NCI-H524 (cell line): ENCODE results near the gene SMAGP.
"Not testable (repeated sequence)": the region's sequence is repeated elsewhere in the genome, so short reads cannot be mapped to it uniquely, and the experiment has no call there.

Source experiments
- DNase-seq, 2 experiments: peaks; one replicate each; lab custom pipeline; 2025; lab: John Stamatoyannopoulos, UW

Gene SMAGP

DNA sequence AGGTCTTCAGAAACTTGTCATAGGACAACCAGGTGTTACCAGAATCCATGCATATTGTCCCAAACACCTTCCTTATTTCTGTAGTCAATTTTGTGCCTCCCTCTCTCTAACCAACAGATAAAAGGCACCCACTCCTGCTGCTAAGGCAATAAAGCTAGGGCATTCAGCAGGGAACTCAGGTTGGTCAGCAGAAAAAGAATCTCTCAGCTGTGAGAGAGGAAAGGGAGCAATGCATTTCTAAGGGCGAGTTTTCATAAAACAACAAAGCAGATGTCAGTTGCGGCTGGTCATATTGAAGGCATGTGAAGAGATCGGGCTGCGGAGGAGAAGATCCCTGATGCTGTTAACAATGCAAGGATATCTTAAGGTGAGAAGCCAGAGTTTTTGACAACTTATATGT, 45.0 kb downstream of the SMAGP start:
- no peak for DNase-seq

DNA sequence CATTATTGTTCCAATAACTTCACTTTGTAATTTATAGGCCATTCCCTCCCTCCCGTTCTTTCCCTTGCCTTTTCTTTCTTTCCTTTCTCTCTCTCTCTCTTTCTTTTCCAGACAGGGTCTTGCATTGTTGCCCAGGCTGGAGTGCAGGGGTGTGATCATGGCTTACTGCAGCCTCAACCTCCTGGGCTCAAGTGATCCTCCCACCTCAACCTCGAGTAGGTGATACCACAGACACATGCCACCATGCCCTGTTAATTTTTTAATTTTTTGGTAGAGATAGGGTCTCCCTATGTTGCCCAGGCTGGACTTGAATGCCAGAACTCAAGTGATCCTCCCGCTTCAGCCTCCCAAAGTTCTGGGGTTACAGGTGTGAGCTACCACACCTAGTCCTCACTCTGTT, 45.6 kb downstream of the SMAGP start:
- no peak for DNase-seq

DNA sequence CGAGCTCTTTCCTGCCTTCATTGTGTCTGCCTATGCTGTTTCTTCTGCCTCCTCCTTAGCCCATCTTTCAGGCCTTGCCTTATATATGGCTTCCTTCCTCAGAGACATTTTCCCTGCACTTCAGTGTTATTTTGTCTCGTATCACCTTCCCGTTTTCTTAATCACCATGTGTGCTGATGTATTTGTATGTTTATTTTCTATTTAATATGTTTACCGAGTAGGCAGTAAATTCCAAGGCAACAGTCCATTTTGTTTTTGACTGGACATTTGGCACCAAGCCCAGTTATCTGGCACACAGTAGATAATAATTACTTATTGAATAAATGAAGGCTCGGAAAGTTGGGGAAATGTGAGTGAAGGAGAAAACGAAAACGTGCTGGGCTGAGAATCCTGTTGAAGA, 47.8 kb downstream of the SMAGP start:
- no peak for DNase-seq

DNA sequence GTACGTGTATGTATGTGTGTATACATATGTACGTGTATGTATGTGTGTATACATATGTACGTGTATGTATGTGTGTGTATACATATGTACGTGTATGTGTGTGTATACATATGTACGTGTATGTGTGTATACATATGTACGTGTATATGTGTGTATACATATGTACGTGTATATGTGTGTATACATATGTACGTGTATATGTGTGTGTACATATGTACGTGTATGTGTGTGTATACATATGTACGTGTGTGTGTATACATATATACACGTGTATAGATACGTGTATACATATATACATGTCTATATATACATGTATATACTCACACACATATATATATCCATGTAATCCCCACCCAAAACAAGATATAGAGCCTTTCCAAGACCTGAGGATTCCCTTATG, 50.4 kb downstream of the SMAGP start:
- DNase-seq = not testable (repeated sequence)

DNA sequence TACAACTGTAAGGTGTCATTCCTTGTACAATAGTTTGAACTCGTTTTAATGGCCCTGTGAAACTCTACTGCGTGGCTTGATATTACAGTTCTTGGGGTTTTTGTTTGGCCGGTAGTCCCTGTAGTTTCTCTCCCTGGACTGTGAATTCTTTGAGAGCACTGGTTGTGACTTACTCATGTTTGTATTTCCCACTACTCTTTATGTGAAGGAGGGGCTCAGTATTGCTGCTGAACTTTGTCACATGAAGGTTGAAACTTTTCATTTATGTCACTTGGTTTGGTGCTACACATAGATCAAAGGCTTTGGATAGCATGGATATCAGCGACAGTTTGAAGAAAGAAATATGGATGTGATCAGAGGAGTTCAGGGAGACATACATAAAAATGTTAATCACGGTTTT, 50.9 kb downstream of the SMAGP start:
- no peak for DNase-seq

DNA sequence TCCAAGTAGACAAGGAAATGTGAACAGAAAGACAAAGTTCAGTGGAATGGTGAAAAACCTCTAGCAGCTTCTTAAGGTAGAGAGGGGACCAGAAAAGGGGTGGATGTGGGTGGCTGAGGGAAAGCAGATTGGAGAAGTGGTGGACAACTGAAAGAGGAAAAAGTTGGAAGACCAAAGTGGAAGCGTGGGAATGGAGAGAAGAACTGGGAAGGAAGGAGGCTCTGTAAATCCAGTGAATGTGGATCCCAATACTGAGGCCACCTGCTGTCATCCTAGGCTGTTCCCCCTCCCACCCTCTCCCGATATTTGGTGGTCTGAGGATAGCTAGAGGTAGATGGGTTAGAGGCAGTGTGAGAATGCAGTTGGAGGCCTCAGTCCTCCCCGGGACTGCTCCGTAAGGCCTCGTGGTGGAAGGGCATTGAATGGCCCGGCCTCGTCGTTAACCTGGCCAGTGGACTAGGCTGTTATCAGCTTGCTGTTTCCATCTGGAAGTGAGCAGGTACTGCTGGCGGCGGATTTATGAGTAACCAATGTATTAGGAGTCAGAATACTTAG, 51.5 kb downstream of the SMAGP start:
- peak; percentile 38 to 49 for DNase-seq

DNA sequence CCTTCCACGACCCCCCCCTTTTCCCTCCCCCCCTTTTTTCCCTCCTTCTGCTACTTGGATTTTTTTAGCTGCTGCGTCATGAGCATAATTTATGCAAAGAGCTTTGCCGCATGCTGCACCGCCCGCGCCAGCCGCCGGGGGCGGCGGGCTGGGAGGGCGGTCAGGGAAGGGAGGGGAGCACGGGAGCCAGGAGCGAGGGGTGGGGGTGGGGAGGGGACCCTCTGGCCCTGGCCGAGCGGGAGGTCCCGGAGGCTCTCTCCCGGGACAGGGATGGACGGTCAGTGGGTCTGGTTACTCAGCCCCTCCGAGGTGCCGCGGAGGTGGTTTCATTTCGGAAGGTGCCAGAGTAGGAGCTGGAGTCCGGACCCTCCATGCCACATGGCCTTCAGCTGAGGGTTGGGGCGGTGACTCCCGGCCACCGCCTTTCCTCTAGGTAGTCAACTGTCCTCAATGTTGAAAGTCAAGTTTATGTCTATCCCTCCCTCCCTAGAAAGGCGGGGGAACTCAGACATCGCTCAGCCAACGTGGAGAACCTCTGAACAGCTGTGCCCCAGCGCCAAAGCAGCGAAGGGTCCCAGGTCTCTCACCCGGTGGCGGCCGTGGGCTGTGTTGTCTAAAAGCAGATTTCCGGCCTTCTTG, 52.1 kb downstream of the SMAGP start, which contains the start of gene POU6F1:
Gene POU6F1 (minus strand): TSS at position 95 of the 639 bp plus-strand sequence. CDS start 11,226 bp downstream, outside the sequence.
- peak; percentile 59 to 75 for DNase-seq

DNA sequence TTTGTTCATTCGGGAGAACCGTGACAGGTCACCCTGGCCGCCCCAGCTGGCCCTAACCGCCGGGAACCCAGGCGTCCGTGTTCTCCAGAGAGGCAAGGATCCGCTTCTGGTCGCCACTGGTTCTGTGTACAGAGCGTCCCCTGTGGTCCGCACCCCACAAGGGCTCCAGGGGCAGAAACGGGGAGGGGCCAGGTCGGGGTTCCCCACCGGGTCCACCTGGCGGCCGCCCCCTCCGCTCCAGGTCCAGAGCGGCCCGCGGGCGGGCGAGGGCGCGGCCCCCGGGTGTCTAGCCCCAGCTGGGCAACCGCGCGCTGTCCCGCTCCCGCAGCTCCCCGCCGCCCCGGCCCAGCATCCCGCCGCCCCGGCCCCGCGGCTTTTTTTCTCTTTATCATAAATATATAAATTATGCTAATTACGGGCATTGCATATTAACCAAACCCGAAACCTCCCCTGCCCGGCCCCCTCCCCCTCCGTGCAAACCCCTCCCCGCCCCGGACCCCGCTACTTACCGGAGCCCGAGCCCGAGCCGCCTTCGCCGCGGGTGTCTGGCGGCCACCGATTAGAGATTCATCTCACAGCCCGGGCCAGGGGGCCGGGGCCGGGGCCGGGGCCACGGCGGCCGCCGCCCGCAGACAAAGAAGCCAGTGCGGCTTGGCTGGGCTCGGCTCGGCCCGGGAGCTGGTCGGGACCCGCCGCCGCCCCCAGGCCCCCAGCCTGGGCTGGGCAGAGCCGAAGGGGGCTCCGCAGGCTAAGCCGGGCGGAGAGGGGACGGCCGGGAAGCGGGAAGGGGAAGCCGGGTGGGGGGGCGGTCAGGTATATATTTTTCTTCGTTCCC, 52.9 kb downstream of the SMAGP start:
- DNase-seq = peak in 1 of 2 experiments; percentile 40

DNA sequence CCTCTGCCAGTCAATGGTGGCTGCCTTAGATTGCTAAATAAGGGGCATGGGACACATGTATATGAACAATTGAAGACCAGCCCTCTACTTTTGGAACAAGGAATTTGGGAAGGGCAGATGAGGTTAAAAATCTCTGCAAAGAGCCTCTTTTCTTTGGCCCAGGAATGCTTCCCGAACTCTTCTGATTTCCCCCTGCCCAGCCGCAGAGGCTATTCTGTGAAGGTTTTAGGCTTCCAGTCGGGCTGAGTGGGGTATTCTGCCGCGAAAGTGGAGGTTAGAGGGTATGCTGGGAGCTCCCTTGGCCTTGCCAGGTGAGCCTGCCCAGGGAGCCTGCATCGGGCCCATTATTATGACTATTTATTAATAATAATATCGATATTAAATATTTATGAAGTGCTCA, 53.6 kb downstream of the SMAGP start:
- DNase-seq = no peak

DNA sequence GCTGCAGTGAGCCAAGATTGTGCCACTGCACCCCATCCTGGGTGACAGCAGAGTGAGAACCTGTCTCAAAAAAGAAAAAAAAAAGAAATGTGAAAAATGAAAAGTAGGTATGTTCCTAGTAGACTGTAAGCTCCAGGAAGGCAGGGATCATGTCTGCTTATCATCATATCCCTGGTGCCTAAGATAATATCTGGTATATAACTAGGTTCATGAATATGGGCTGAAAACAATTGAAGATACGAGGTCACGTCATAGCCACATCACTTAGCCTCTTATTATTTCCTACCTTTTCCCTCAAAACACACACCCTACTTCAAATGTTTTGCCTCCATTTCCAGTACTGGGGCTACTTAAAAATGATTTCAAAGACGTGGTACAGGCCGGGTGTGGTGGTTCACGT, 55.3 kb downstream of the SMAGP start:
- no peak for DNase-seq

DNA sequence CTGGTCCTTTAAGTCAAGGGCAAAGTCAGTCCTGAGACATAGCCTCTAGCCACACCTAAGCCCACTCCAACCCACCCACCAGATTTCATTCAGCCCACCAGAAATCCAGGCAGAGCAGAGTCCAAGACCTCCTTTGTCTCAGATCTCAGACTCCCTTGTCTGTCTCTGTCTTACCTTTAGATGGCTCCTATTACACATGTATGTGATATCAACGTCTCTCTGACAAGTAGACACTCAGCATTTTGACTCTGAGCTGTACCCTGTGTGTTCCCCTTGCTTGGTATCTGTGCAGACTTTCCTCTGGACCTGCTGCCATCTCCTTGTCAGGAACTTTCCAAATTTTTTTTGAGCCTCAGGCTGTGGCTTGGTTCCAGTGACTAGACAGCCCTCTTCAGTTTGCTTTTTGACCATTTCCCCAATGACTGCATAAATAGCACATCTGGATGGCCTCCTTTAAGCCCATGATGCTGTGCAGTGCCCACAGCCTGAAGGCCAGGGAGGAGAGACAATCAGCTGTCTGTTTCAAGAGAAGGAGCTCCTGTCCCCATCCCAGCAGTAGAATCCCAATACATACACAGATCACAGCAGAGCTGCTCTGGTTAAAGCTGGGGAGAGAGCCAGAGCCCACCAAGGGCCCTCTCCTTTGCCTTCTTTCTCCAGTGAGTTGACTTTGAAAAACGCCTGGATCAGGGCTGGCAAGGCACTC, 59.4 kb downstream of the SMAGP start:
- no peak for DNase-seq

DNA sequence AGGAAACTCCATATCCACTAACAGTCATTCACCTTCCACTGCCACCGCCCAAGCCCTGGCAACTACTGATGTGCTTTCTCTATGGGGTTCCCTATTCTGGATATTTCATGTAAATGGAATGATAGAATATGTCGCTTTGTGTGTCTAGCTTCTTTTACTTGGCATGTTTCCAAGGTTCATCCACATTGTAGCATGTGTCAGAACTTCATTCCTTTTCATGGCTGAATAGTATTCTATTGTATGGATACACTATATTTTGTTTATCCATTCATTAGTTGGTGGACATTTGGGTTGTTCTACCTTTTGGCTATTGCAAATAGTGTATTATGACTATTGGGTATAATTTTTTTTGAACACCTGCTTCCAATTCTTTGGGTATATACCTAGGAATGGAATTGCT, 61.0 kb downstream of the SMAGP start:
- DNase-seq = no peak

DNA sequence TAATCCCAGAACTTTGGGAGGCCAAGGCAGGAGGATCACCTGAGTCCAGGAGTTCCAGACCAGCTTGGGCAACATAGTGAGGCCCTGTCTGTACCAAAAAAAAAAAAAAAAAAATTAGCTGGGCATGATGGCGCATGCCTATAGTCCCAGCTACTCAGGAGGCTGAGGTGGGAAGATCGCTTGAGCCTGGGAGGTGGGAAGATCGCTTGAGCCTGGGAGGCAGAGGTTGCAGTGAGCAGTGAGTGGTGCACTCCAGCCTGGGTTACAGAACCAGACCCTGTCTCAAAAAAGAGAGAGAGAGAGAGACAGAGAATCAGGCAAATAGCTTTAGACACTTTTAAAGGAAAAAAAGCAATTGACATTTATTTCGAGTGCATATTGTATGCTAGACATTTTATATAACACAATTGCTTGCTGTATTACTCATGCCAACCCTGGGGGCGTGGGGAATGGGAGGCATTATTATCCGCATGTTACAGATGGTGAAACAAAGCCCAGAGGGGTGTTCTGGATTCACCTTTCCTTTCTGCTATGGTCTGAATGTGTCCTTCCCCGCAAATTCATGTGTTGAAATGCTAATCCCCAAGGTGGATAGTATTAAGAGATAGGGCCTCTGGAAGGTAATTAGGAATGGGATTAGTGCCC, 62.1 kb downstream of the SMAGP start:
- no peak for DNase-seq

DNA sequence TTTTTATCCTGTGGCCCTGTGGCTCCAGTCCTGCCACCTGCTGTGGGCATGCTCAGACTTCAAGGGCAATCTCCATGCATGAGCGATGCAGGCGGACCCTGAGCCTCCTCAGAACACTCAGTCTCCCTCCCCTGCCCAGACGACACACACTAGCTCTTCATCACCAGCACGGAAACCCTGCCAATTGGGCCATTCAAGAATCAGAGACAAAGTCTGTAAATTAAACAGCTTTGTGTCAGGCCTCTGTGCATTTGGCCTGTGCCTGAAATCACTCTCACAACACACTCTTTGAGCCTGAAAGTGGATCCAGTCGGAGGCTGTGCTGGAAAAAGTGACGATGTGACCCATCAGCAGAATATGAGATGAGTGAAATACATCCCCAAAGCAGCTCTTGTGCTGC, 64.9 kb downstream of the SMAGP start:
- no peak for DNase-seq

DNA sequence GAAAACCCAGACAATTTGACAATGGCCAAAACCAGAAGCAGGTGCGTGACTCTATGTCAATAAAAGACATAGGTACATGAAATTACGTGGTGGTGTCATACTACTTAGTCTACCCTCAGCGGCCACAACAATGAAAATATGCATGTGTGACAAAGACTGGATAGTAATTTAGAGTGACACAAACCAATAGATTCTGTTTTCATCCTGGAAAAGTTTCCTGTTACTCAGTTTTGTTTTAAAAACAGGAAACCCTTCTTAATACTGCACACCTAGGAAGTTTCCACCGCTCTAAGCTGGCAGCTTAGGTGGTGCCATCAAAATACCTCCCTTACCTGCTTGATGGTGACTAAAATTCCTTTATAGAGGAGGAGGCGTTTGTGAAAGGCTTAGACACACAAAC, 67.5 kb downstream of the SMAGP start:
- DNase-seq = no peak

DNA sequence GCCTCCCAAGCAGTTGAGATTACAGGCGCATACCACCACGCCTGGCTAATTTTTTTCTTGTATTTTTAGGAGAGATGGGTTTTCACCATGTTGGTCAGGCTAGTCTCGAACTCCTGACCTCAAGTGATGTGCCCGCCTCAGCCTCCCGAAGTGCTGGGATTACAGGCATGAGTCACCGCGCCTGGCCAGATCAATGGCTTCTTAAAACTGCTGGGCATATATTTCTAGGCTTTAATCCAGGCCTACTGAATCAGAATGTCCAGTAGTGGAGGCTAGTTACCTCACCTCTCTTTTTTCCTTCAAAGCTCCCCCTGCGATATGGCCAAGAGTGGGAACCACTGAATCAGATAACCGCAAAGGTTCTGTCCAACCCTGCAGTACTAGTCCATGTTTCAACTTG, 69.4 kb downstream of the SMAGP start:
- no peak for DNase-seq

DNA sequence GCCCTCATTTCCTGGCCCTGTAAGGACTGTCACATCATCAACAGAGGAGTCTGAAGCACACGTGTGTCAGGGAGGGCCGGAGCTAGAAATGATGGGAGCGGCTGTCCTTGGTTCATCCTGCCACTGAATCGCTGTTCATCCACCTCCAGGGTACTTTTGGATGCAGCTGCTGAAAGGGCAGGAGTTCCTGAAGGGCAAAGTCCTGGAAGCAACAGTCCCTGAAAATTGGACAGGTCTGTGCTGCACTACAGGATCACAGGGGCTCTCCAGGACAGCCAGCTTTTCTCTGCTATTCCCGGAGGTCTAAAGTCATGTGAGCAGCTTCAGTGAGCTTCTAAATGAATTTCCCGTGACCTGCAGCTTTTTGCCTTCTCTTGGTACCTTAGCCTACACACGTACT, 70.1 kb downstream of the SMAGP start:
- no peak for DNase-seq

DNA sequence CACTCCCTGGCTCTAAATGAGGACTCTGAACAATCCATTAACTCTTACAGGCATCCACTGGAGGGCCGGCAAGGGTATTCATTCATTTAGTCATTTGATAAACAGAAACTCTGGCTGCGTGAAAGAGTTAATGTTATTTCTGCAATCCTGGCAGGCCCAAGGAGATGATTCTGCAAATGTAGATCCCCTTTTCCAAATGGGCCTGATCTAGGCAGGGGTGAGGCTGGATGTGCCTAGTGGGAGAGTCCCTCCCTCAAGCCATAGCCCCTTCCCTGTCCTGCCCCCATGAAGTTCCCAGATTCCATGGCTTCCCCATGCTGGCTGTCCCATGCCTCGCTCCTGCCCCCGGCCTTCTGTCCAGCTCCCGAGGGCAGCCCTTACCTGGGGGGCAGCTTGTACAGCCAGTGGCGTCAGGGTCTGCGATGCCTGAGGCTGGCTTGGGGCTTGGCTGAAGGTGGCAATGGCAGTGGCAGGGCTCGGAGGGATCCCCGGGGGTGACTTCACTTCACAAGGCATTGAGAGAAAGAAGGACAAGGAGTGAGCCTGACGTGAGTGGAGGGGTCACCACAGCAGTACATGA, 70.8 kb downstream of the SMAGP start:
- no peak for DNase-seq

DNA sequence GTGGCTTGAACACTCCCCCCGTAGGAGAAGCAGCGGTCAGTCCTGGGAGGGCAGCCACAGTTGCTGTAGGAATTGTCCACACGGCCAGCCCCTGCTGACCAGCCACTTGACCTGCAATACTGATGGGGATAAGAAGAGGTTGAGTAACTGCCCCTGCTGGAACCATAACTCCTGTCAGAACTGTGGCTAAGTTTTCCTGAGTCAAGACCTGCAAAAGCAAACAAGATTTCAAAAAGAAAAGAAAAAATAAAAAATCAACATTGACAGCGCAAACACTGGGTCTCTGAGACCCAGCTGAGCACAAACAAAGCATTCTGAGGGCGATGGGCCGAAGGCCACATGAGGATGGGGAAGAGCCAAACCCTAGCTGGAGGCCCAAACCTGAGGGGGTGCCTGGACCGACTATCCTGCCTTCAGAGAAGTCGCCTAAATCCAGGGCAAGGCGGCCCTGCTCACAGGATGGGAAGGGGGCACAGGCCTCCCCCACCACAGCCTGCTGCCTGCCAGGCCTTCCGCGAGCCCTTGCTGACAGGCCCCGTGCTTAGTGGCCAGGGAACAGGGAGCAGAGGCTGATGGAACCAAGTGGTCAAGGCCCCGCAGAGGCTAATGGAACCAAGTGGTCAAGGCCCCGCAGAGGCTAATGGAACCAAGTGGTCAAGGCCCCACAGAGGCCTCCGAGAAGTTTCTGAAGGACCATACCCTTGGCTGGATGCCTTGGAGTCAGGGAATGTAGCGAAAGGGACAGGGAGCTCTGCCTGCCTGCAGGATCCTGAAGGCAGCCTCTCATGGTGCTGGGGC, 71.4 kb downstream of the SMAGP start:
- DNase-seq = no peak

DNA sequence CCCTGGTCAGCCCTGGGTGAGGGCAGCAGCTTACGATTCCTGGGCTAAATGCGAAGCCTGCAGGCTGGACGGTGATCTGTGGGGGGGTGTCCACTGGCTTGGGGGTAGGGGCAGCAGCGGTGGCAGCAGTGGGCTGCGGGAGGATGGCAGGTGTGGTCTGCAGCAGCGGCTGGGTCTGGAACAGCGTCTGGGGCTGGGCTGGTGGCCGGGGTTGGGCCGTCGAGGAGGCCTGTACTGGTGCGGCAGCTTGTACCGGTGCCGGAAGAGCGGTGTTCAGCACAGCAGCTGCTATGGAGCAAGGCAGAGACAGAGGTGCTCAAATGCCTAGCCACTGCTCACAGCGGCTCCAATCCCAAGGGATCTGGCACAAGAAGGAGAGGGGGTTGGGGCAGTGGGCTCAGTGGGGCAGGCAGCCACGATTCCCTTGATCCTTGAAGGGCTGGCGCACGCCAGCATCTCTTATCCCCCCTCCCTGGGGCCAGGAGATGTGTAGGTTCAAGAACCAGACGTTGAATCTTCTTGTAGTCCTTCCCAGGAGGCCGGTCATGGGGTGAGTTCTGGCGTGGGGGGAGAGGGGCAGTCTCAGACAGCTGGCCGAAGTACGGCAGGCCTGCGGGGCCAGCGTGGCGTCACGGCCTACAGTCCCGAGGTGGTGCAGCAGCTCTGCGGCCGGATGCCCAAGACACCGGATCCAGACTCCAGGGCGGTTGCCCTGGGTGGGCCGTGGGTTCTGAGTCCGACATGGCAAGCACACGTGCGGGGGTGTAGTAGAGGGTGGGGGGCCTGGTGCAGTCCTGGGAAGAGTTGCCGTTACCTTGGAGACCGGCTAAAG, 72.3 kb downstream of the SMAGP start:
- no peak for DNase-seq
